AG10803 (cell line): ENCODE data around the gene SERPINA9.
A peak's percentile ranks its signal among the peaks of the same experiment; 100 is the strongest.
"Not testable (repeated sequence)": the region's sequence is repeated elsewhere in the genome, so short reads cannot be mapped to it uniquely, and the experiment has no call there.

Source experiments
- DNase-seq: peaks from one replicate; pipeline ENCODE4 v3.0.0; 2010; ENCODE audit warnings: low read depth
- H3K4me3 ChIP-seq: 2 replicates; pipeline ENCODE4 v1.5.1; 2011; ENCODE audit warnings: mild to moderate bottlenecking, low read length, control low read depth
- TF ChIP-seq, protein P1 (sequence below): conservative IDR thresholded peaks from 2 replicates; pipeline ENCODE4 v1.5.1; 2011; ENCODE audit warnings: mild to moderate bottlenecking, low read length, control low read depth, inconsistent platforms

The SERPINA9 gene

DNA sequence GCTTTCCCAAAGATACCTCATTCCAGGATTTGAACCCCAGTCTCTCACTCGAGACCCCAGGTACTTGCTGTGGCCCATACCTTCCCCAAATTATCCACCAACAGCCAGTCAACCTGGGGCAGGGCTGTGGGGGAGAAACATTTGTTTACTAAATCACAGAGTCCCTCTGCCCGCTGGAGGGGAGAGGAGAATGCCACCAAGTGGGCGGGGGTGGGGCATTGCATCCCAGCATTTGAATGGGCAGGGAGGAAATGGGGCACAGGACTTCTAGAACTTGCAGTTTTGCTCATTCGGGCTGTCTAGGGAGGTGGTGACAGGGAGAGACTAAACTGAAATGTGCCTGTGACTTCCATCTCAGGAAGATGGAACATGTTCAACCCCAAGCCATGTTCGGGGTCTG lies 10.9 kb upstream of the SERPINA9 start:
- H3K4me3 ChIP-seq = no peak overlapping the region
- TF ChIP-seq, protein P1, sequence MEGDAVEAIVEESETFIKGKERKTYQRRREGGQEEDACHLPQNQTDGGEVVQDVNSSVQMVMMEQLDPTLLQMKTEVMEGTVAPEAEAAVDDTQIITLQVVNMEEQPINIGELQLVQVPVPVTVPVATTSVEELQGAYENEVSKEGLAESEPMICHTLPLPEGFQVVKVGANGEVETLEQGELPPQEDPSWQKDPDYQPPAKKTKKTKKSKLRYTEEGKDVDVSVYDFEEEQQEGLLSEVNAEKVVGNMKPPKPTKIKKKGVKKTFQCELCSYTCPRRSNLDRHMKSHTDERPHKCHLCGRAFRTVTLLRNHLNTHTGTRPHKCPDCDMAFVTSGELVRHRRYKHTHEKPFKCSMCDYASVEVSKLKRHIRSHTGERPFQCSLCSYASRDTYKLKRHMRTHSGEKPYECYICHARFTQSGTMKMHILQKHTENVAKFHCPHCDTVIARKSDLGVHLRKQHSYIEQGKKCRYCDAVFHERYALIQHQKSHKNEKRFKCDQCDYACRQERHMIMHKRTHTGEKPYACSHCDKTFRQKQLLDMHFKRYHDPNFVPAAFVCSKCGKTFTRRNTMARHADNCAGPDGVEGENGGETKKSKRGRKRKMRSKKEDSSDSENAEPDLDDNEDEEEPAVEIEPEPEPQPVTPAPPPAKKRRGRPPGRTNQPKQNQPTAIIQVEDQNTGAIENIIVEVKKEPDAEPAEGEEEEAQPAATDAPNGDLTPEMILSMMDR = no peak

DNA sequence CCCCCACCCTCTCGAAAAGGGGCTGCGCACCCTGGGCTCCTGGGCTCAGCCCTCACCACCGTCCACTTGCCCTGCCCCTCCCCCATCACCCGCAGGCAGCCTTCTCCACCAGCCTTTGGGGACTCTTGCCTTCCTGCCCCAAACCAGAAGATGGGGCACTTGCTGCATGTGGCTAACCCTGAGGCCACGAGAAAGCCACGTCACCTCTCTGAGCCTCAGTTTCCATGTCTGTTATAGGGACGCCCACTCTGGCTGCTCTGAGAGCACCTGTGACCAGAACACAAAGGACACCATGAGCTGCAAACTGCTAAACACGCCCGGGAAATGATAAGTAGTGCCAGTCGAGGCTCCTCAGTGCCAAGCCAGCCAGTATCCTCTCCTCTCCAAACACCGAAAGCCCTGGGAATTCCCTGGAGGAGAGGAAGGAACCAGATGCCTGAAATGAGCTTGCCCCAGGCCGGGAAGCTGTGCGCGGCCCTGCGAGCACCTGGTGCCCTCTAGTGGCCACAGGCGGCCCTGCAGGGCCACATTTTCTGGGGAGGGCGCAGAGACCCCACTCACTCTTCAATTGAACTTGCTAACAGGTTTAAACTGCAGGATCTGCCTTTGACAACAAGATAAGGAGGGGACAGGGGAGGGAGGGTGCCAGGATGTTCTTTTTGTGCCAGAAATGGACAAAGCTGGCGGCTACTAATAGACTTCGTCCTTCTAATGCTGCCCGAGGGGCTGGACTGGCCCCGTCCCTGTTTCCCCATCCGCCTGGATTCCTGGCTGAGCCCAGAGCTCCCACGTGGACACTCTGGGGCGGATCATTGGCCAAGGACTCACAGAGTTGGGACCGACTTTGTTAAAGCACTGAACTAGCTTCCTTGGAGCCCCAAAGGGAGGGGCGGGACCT lies 10.2 kb upstream of the SERPINA9 start:
- peak; percentile 66 for DNase-seq
- H3K4me3 ChIP-seq = no peak overlapping the region
- TF ChIP-seq, protein P1 = peak; percentile 97

More for the DNA sequence above, 10.9 kb upstream of the SERPINA9 start:
- no peak for DNase-seq

DNA sequence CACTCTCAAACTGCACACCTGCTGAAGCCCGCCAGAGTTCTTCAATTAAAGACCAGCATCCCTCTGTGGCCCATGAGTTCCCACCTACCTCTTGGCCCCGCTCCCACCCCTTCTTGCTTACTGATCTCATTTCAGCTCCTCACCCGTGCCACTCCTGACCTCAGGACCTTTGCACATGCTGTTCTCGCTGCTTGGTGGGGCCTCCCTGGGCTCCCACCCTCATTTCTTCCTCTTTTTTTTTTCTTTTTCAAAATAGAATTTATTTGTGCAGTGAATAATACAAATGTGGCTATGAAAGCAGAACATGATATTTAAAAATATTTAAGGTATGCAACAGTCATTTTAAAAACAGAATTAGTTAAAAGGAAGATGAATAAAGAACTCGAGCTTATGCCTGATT lies 8.5 kb upstream of the SERPINA9 start:
- no peak for DNase-seq
- TF ChIP-seq, protein P1 = no peak
- no peak overlapping the region for H3K4me3 ChIP-seq

DNA sequence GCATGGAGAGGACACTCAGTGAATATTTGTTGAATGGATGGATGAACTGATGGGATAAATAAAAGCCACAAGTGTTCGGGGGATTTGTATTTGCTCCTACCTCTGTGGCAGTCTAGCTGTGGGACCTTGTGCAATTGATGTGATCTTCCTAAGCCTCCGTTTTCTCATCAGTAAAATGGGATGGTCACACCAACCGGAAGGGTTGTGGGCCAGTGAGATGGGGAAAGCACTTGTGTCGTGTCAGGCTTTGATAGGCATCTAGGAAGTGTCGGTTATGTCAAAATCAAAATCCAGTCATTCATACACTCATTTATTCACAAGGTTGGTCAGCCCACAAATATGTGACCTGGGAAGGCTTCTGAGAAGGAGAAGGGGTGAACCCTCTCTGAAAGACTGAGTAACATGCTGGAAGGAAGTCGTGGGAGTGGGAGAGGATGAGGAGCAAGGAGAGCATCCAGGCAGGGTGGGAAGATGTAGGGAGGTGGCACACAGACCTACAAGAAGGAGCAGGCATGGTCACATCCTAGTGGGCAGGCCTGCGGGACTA lies 7.8 kb upstream of the SERPINA9 start:
- peak; percentile 23 for DNase-seq
- TF ChIP-seq, protein P1 = no peak
- no peak overlapping the region for H3K4me3 ChIP-seq

DNA sequence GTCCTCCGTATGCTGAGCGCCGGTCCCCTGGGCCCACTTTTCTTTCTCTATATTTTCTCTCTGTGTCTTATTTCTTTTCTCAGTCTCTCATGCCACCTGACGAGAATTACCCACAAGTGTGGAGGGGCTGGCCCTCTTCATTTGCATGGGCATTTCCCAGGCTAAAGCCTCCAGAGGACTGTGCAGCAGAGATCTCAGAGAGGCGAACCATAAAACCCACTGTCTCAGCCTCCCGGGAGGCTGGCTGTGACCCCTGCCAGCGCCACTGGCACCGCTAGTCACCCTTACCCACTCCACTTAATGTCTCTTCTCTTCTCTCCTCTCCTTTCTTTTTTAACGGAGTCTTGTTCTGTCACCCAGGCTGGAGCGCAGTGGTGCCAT lies 7.1 kb upstream of the SERPINA9 start:
- H3K4me3 ChIP-seq = no peak overlapping the region
- TF ChIP-seq, protein P1 = no peak
- no peak for DNase-seq

DNA sequence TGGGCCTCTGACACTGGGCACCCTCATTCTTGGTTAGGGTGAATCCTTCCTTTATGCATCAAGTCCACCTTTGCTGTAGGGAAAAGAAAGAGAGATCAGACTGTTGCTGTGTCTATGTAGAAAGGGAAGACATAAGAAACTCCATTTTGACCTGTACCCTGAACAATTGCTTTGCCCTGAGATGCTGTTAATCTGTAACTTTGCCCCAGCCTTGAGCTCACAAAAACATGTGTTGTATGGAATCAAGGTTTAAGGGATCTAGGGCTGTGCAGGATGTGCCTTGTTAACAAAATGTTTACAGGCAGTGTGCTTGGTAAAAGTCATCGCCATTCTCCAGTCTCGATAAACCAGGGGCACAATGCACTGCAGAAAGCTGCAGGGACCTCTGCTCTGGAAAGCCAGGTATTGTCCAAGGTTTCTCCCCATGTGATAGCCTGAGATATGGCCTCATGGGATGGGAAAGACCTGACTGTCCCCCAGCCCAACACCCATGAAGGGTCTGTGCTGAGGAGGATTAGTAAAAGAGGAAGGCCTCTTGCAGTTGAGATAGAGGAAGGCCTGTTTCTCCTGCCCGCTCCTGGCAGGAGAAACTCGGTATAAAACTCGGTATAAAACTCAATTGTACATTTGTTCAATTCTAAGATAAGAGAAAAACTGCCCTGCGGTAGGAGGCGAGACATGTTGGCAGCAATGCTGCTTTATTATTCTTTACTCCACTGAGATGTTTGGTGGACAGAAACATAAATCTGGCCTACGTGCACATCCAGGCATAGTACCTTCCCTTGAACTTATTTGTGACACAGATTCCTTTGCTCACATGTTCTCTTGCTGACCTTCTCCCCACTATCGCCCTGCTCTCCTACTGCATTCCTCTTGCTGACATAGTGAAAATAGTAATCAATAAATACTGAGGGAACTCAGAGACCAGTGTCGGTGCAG lies 6.4 kb upstream of the SERPINA9 start:
- H3K4me3 ChIP-seq, DNase-seq: not testable (repeated sequence)

DNA sequence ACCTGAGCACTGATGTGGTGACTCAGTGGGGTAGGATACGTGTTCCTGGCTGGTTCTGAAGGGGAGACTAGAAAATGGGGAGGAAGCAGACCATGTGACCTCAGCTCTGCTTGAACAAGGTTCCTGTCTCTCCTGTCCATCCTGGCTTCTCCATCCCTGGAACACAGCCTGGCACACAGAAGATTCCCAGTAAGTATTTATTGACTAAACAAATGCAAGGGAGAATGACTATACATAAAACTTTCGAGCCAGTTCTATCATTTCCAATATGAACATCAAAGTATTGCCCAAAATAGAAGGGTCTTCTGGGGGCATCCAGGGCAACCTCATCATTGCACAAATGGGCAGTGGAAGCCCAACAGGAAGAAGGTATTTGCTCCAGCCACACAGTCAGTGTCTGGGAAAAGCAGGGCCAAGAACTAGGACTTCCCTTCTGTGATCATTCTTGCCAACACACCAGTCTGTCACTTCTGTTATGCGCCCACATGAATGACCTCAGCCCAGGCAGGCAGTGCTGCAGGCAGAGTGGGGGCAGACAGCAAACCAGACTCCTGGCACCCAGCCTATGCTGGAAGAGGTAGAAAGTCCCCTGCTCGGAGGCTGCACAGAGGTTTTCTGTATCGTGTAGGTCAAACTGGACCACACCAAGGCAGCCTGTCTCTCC lies 5.6 kb upstream of the SERPINA9 start:
- DNase-seq = peak; percentile 46
- no peak overlapping the region for H3K4me3 ChIP-seq
- TF ChIP-seq, protein P1 = no peak
